ENCODE results near the gene NEO1. TPM values are rescaled to one million over a fixed set of nuclear protein-coding genes. Genes with fewer than 3 reads are reported as not detected.

Gene NEO1
- total and polyA plus RNA-seq, 11 donors, result 4.4 to 31.5 (median 11.9) TPM

DNA sequence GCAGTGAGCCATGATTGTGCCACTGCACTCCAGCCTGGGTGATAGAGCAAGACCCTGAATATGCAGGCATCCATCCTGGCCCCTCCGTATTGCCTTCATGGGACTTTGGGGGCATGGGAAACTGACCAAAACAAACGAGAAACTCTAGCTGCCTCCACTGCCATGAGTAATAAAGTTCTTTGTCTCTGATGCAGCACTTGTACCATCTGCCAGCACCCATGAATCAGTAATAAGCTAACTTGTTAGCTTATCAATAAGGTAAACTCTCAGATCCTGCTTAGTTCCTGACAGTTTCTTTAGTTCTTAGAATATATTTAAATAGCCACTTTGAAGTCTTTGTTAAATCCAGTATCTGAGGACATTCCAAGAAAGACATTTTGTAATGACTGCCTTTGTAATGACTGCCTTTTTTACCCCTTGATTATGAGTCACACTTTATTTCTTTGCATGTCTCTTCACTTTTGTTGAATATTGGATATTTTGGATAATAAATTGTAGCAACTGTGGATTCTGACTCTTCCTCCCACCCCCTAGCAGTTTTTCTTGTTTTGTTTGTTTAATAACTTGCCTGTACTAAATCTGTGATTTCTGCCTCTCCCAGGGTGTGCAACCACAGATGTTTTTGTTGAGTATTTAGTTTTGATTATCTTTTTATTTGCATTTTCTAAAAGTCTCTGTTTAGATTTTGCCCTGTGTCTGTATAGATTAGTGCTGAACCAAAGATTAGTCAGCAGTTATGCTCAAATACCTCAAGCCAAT, 179.6 kb downstream of the NEO1 start:
- intact Hi-C loops (cut with DNase I), result no loop called here
- Histone ChIP-seq H3K4me3 (no peak overlapping the region), H3K4me1 (no peaks in the 10 kb centered on the region), H3K36me3 (peaks cover 0 to 7% (median 0%) of the 10 kb centered on the region in 9 donors), H3K9me3 (peaks cover 0 to 13% (median 0%) of the 10 kb centered on the region in 12 donors), H3K27ac (no peak overlapping the region), H3K27me3 (no peaks in the 10 kb centered on the region)
- TF ChIP-seq, protein P1, sequence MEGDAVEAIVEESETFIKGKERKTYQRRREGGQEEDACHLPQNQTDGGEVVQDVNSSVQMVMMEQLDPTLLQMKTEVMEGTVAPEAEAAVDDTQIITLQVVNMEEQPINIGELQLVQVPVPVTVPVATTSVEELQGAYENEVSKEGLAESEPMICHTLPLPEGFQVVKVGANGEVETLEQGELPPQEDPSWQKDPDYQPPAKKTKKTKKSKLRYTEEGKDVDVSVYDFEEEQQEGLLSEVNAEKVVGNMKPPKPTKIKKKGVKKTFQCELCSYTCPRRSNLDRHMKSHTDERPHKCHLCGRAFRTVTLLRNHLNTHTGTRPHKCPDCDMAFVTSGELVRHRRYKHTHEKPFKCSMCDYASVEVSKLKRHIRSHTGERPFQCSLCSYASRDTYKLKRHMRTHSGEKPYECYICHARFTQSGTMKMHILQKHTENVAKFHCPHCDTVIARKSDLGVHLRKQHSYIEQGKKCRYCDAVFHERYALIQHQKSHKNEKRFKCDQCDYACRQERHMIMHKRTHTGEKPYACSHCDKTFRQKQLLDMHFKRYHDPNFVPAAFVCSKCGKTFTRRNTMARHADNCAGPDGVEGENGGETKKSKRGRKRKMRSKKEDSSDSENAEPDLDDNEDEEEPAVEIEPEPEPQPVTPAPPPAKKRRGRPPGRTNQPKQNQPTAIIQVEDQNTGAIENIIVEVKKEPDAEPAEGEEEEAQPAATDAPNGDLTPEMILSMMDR (IDR thresholded peaks at IDR 0.05), result no peak
- no peak for TF ChIP-seq POLR2A (IDR thresholded peaks at IDR 0.05)
- ATAC-seq (no peak), DNase-seq (no peak)
- WGBS, 4 donors, result 81 to 89% (median 84%) methylated on average over 2 of the region's 2 CpGs

DNA sequence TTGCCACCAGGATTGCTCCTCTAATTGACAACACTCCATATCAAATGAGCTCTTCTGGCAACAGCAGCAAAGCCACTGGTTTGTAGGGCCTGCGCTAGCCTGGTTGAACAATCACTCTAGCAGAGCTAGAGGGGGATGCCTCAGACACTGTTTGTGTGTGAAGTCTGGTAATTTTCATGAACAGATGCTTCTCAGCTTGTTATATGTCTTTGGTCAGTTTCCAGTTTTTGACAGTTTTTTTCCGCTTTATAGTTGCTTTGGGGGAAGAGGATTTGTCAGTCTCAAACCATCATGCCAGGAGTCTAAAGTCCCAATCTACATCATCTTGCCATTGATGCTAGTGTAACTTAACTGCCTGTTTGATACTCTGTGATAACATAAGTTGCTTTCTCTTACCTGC, 180.5 kb downstream of the NEO1 start:
- H3K27me3 ChIP-seq, result no peaks in the 10 kb centered on the region
- 97 to 100% (median 98%) methylated on average over 2 of the region's 2 CpGs for WGBS, 4 donors

DNA sequence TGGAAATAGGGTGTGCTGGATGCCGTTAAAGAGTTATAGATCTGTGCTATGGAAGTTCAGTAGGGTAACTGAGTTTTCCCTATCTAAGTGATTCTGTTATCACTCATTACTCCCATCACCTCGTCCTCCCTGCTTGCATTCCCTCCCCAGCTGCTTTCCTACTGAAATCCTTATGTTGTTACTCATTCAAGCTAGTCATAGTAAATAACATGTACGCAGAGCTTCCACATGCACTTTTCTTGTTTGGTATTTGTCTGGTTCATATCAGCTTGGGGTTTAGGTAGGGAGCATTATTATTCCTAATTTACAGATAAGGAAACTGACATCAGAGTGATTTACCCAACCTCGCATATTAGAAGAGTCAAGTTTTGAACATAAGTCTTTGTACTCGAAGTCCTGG, 181.4 kb downstream of the NEO1 start:
- DNase-seq (no peak), ATAC-seq (no peak)
- Histone ChIP-seq H3K27me3 (no peaks in the 10 kb centered on the region), H3K36me3 (peaks cover 0 to 15% (median 0%) of the 10 kb centered on the region in 9 donors), H3K9me3 (peaks cover 0 to 13% (median 0%) of the 10 kb centered on the region in 12 donors), H3K4me3 (no peak overlapping the region), H3K4me1 (no peaks in the 10 kb centered on the region), H3K27ac (no peak overlapping the region)
- intact Hi-C loops (cut with DNase I), result no loop called here
- 90 to 94% (median 93%) methylated on average over 5 of the region's 5 CpGs for WGBS, 4 donors
- no peak for TF ChIP-seq POLR2A (IDR thresholded peaks at IDR 0.05)
- TF ChIP-seq, protein P1 (IDR thresholded peaks at IDR 0.05), result no peak

More for the DNA sequence above, 180.5 kb downstream of the NEO1 start:
- ATAC-seq, result no peak
- peaks cover 0 to 13% (median 0%) of the 10 kb centered on the region in 12 donors for H3K9me3 ChIP-seq
- TF ChIP-seq, protein P1 (IDR thresholded peaks at IDR 0.05), result no peak
- no peak for TF ChIP-seq POLR2A (IDR thresholded peaks at IDR 0.05)
- H3K4me3 ChIP-seq, result no peak overlapping the region
- DNase-seq, result no peak
- H3K4me1 ChIP-seq, result no peaks in the 10 kb centered on the region
- H3K36me3 ChIP-seq, result peaks cover 0 to 15% (median 0%) of the 10 kb centered on the region in 9 donors
- intact Hi-C loops (cut with DNase I), result no loop called here
- no peak overlapping the region for H3K27ac ChIP-seq

DNA sequence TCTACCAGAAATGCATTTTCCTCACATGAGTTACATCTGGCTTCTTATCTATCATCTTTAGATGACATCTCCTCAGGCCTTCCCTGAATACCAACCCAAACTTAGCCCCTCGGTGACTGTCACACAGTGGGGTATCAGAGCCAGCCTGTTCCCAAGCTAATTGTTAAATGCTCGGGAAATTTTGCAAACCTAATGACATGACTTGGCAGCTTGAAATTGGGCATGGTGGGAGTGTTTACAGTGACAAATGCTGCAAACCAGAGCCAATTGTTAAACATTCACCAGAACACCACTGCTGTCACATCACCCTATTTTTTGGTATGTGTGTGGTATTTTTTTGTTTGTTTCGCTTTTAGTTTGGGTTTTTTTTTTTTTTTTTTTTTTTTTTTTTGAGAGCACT, 185.6 kb downstream of the NEO1 start:
- Histone ChIP-seq H3K9me3 (no peaks in the 10 kb centered on the region), H3K27me3 (no peaks in the 10 kb centered on the region), H3K27ac (no peak overlapping the region), H3K36me3 (peaks cover 0 to 17% (median 0%) of the 10 kb centered on the region in 9 donors), H3K4me3 (no peak overlapping the region), H3K4me1 (no peaks in the 10 kb centered on the region)
- ATAC-seq (no peak), DNase-seq (no peak)
- WGBS, 4 donors, result 44 to 59% (median 51%) methylated on average over 3 of the region's 3 CpGs
- TF ChIP-seq POLR2A (IDR thresholded peaks at IDR 0.05), result no peak
- TF ChIP-seq, protein P1 (IDR thresholded peaks at IDR 0.05), result no peak
- intact Hi-C loops (cut with DNase I), result no loop called here
